Stimulated activated CD4-positive, alpha-beta T cell treated with anti-CD3 and anti-CD28 coated beads, Interleukin-4, amount 100 ng/mL, for 1 hour (primary cell): ENCODE measurements around the gene GALNT3.

Experiments used
- DNase-seq: peaks from one replicate; pipeline ENCODE4 v3.0.0-alpha.2; 2020

Gene GALNT3

GRCh38 chr2:165718610-165719210 is 75.3 kb downstream of the GALNT3 start:
- DNase-seq, result no peak

- no peak for DNase-seq
Measured at GRCh38 chr2:165716091-165716490, 78.0 kb downstream of the GALNT3 start.

- no peak for DNase-seq
Measured at GRCh38 chr2:165706960-165707487, 87.0 kb downstream of the GALNT3 start.

GRCh38 chr2:165701147-165701546 is 92.9 kb downstream of the GALNT3 start:
- DNase-seq, result no peak

GRCh38 chr2:165700531-165700930 is 93.5 kb downstream of the GALNT3 start:
- DNase-seq, result no peak

- no peak for DNase-seq
Measured at GRCh38 chr2:165699946-165700345, 94.1 kb downstream of the GALNT3 start.

- DNase-seq, result no peak
Measured at GRCh38 chr2:165698444-165698884, 95.6 kb downstream of the GALNT3 start.

- DNase-seq, result no peak
Measured at GRCh38 chr2:165697748-165698443, 96.2 kb downstream of the GALNT3 start.
